GM13976 (cell line): ENCODE measurements around the gene FBXW5.

Source experiments
- DNase-seq: peaks from one replicate; pipeline ENCODE4 v3.0.0; 2012; ENCODE audit warnings: low spot score
- in situ Hi-C: fragments of 300-500 bp; cut with MboI; formaldehyde crosslinking; loops from one replicate; pipeline ENCODE4 v1.12.0; 2022; ENCODE audit warnings: low sequenced_read_pairs, mixed read lengths, inconsistent platforms; ENCODE audit not compliant: unreplicated experiment
- TF ChIP-seq, protein P1 (sequence below): IDR thresholded peaks from 2 replicates; pipeline ENCODE4 v1.5.1; 2012; ENCODE audit warnings: borderline replicate concordance, mild to moderate bottlenecking; ENCODE audit not compliant: insufficient read depth; ENCODE audit errors: extremely low read depth, missing control alignments, control extremely low read depth

Gene FBXW5

DNA sequence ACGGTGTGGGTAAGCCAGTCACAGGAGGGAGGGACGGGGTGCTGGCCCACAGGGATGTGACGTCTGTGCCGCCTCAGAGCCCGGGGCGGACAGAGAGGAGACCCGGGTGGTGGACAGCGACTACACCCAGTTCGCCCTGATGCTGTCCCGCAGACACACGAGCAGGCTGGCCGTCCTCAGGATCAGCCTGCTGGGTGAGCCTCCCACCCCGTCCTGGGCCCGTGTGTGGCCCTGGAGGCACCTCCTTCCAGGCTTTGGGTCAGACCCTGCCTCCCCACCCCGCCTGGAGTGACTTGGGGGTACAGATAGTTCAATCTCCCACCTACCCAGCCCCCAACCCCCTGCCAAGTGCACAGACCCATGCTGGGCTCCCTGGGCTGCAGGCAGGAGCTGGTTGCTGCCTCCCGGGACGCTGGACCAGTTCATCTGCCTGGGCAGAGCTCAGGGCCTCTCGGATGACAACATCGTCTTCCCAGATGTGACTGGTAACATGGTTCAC is 9.3 kb upstream of the FBXW5 start:
- no peak for DNase-seq
- in situ Hi-C loops, result no loop called here
- TF ChIP-seq, protein P1, sequence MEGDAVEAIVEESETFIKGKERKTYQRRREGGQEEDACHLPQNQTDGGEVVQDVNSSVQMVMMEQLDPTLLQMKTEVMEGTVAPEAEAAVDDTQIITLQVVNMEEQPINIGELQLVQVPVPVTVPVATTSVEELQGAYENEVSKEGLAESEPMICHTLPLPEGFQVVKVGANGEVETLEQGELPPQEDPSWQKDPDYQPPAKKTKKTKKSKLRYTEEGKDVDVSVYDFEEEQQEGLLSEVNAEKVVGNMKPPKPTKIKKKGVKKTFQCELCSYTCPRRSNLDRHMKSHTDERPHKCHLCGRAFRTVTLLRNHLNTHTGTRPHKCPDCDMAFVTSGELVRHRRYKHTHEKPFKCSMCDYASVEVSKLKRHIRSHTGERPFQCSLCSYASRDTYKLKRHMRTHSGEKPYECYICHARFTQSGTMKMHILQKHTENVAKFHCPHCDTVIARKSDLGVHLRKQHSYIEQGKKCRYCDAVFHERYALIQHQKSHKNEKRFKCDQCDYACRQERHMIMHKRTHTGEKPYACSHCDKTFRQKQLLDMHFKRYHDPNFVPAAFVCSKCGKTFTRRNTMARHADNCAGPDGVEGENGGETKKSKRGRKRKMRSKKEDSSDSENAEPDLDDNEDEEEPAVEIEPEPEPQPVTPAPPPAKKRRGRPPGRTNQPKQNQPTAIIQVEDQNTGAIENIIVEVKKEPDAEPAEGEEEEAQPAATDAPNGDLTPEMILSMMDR, result no peak

DNA sequence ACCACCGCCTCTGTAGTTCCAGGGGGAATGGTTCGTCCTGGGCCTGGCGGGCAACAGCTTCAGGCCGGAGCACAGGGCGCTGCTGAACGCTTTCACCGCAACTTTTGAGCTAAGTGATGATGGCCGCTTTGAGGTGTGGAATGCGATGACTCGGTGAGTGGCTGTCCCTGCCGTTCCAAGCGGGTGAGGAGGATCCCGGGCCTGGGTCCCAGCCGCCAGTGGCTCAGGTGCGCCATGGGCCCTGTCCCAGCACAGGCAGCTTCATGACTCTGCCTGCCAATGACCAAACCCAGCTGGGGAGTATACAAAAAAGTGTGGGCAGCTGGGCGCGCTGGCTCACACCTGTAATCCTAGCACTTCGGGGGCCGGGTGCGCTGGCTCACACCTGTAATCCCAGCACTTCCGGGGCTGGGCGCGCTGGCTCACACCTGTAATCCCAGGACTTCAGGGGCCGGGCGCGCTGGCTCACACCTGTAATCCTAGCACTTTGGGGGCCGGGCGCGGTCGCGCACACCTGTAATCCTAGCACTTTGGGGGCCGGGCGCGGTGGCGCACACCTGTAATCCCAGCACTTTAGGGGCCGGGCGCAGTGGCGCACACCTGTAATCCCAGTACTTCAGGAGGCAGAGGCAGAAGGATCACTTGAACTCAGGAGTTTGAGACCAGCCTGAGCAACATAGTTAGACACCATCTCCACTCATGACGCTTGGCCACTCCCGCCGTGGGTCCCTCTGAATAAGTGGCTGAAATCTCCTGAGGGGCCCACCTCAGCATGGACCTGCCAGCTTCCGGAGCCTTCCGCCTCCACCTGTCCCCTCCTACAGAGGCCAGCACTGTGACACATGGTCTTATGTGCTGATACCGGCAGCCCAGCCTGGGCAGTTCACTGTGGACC is 8.6 kb upstream of the FBXW5 start:
- TF ChIP-seq, protein P1, result no peak
- no peak for DNase-seq
- in situ Hi-C loops, result no loop called here

DNA sequence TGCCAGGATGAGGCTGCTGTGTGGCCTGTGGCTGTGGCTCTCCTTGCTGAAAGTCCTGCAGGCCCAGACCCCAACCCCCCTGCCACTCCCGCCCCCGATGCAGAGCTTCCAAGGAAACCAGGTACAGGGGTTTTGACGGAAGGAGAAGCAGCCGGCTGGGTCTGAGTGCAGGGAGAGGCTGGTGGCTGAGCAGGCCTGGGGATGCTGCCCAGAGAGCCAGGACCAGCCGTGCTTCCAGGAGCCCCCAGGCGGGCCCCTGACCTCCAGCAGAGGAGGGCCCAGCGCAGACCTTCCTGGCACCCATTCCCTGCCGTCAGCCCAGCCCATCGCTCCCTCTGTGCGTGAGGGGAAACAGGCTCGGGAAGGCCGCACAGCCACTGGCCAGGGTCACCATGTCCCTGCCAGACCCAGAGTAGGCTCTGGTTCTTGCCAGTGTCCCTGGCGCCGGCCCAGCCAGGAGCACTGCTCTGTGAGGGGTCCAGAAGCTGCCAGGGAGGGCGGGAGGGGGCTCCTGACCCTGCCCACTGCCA is 7.8 kb upstream of the FBXW5 start:
- DNase-seq, result no peak
- TF ChIP-seq, protein P1, result no peak
- in situ Hi-C loops, result no loop called here

DNA sequence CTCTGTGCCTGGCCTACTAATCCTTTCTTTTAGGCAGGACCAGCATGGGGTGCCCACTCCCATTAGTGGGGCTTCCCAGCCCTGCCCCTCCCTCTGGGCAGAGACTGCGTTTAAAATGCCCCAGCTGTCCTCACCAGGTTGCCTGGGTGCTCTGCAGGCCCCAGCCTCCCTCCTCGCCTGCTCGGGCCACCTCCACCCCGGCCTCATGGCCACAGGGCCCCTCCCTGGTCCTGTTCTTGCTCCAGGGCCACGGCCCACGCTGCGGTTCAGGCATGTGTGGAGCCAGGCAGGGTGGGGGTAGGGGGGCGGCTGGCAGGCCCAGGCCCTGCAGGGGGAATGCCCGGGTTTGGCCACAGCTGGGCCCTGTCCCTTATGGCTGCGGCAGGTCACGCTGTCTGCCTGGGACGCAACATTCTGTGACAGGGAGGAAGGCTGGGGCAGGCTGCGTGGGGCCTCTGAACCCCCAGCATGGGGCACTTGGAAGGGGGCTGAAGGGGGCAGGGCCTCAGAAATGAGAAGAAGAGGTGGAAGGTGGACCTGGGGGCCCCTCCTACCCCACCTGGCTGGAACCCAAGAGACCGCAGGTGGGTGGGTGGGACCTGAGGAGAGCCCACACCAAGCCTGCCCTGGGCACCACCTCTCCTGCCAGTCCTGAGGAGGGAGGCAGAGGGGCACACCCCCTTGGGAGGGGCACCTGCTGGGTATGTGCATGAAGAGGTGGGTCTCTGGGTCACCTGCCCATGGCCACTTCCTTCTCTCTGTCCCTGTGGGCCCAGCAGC is 7.2 kb upstream of the FBXW5 start, which contains the start of gene LCN12:
TSS of gene LCN12 (plus strand) at position 733 of the 780 bp plus-strand sequence. CDS start 55 bp downstream, outside the sequence.
- in situ Hi-C loops, result no loop called here
- TF ChIP-seq, protein P1, result no peak
- no peak for DNase-seq

DNA sequence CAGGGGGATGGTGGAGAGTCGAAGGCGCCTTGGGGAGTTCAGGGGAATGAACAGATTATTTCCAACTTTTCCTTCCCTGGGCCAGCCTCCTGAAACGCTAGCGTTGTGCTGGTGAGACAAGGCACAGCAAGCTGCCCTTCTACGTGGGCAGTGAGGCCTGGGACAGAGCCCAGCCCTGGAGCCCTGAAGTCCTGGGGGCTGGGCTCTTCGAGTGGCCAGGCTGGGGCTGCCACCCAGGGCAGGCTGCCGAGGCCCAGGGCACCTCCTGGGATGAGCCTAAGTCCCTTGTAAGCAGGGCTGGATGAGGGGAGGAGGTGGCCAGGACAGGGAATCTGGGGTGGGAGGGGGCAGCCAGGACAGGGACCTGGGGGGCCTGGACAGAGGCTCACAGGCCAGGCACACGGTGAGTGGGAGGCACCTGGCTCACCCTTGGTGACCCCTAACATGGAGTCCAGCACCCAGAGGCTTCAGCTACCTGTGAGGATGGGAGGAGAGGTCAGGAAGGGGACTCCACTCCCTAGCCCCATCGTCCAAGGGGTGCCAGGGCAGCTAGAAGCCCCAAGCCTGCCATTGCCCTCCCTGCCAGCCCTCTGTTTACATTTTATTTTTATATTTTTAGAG is 6.2 kb upstream of the FBXW5 start:
- in situ Hi-C loops, result no loop called here

More for the DNA sequence above, 6.2 kb upstream of the FBXW5 start:
- TF ChIP-seq, protein P1, result no peak
- DNase-seq, result no peak
